CD14-positive monocyte (primary cell): Measurements from ENCODE around the gene POU3F1. TPM values are rescaled to one million over a fixed set of nuclear protein-coding genes. Genes with fewer than 3 reads are reported as not detected.

Experiments used
- DNase-seq, 3 donors: peaks; one replicate each; pipeline ENCODE4 v3.0.0-alpha.2; 2011 to 2022
- H2AFZ ChIP-seq: 2 replicates; pipeline ENCODE4 v1.6.0; 2012; ENCODE audit warnings: mild to moderate bottlenecking, low read depth, low read length, inconsistent platforms; ENCODE audit not compliant: insufficient read depth, poor library complexity, severe bottlenecking
- H3K27ac ChIP-seq, 2 donors: 1 replicate in 1 of 2; 2 replicates in 1 of 2; pipeline ENCODE4 v1.5.1; 2012 to 2013; ENCODE audit warnings: low read length in 2 of 2, control low read depth in 1 of 2, inconsistent platforms in 1 of 2, low read depth in 1 of 2, mild to moderate bottlenecking in 1 of 2
- H3K27me3 ChIP-seq, 2 donors: one replicate each; pipeline versions ENCODE4 v1.6.0 to v1.6.1; 2011 to 2013; ENCODE audit warnings: low read length in 2 of 2; ENCODE audit not compliant: control insufficient read depth in 2 of 2, insufficient read depth in 2 of 2
- H3K36me3 ChIP-seq, 2 donors: replicated peaks in 1 of 2; 1 replicate in 1 of 2; 2 replicates in 1 of 2; pipeline versions ENCODE4 v1.5.1 to v1.6.1; 2012 to 2013; ENCODE audit warnings: low read length in 2 of 2, control low read depth in 1 of 2, inconsistent platforms in 1 of 2, mild to moderate bottlenecking in 1 of 2; ENCODE audit not compliant: insufficient read depth in 2 of 2, control insufficient read depth in 1 of 2
- H3K4me1 ChIP-seq, 2 donors: 1 replicate in 1 of 2; 2 replicates in 1 of 2; pipeline versions ENCODE4 v1.5.1 to v1.6.1; 2012 to 2013; ENCODE audit warnings: low read length in 2 of 2, control low read depth in 1 of 2, inconsistent platforms in 1 of 2, mild to moderate bottlenecking in 1 of 2, moderate library complexity in 1 of 2; ENCODE audit not compliant: insufficient read depth in 2 of 2, control insufficient read depth in 1 of 2
- H3K4me2 ChIP-seq: replicated peaks from 2 replicates; pipeline ENCODE3; 2012; ENCODE audit warnings: low read length, moderate library complexity, mild to moderate bottlenecking; ENCODE audit not compliant: poor library complexity, severe bottlenecking; ENCODE audit errors: extremely low read depth
- H3K4me3 ChIP-seq, 3 experiments: fragments of 200-600 bp in 1 of 3; sonication (generic) in 1 of 3; replicated peaks in 1 of 3; 1 replicate in 2 of 3; 2 replicates in 1 of 3; pipeline ENCODE4 v1.5.1; 2011 to 2013; ENCODE audit warnings: low read length in 3 of 3, mild to moderate bottlenecking in 3 of 3, control low read depth in 2 of 3, low read depth in 2 of 3, inconsistent platforms in 1 of 3, moderate library complexity in 1 of 3
- H3K79me2 ChIP-seq: 2 replicates; pipeline ENCODE4 v1.6.0; 2012; ENCODE audit warnings: mild to moderate bottlenecking, control low read depth, inconsistent platforms, low read length, moderate library complexity; ENCODE audit not compliant: insufficient read depth
- H3K9ac ChIP-seq: 2 replicates; pipeline ENCODE4 v1.6.0; 2017; ENCODE audit warnings: low read length, mild to moderate bottlenecking; ENCODE audit not compliant: insufficient read depth, poor library complexity, severe bottlenecking
- H3K9me3 ChIP-seq, 2 donors: replicated peaks in 1 of 2; 1 replicate in 1 of 2; 2 replicates in 1 of 2; pipeline versions ENCODE4 v1.5.1 to v1.6.1; 2012 to 2013; ENCODE audit warnings: low read length in 2 of 2, control low read depth in 1 of 2; ENCODE audit not compliant: control insufficient read depth in 1 of 2, insufficient read depth in 1 of 2
- H4K20me1 ChIP-seq: 2 replicates; pipeline ENCODE4 v1.6.0; 2012; ENCODE audit warnings: mild to moderate bottlenecking, low read length, control low read depth, moderate library complexity; ENCODE audit not compliant: insufficient read depth
- H3K27ac Mint-ChIP-seq, 7 donors: one replicate each; pipeline ENCODE4 v1.8.0; 2020; ENCODE audit warnings: mild to moderate bottlenecking in 7 of 7, mixed read lengths in 7 of 7, moderate library complexity in 6 of 7, inconsistent platforms in 2 of 7
- H3K27me3 Mint-ChIP-seq, 3 donors: one replicate each; pipeline ENCODE4 v1.8.0; 2021 to 2022; ENCODE audit warnings: low read depth in 3 of 3, mild to moderate bottlenecking in 3 of 3, mixed read lengths in 3 of 3, moderate library complexity in 3 of 3, inconsistent platforms in 1 of 3
- H3K36me3 Mint-ChIP-seq, 2 donors: one replicate each; pipeline ENCODE4 v1.8.0; 2020; ENCODE audit warnings: mixed read lengths in 2 of 2, inconsistent platforms in 1 of 2, mild to moderate bottlenecking in 1 of 2
- H3K4me1 Mint-ChIP-seq: one replicate; pipeline ENCODE4 v1.8.0; 2020; ENCODE audit warnings: mild to moderate bottlenecking, mixed read lengths
- H3K4me3 Mint-ChIP-seq, 2 donors: one replicate each; pipeline ENCODE4 v1.8.0; 2020; ENCODE audit warnings: mild to moderate bottlenecking in 2 of 2, mixed read lengths in 2 of 2, moderate library complexity in 1 of 2
- H3K9me3 Mint-ChIP-seq, 7 donors: one replicate each; pipeline ENCODE4 v1.8.0; 2020 to 2022; ENCODE audit warnings: mixed read lengths in 7 of 7, mild to moderate bottlenecking in 6 of 7, moderate library complexity in 6 of 7, inconsistent platforms in 2 of 7
- CTCF ChIP-seq: fragments of 200-600 bp; IDR thresholded peaks from one replicate; pipeline ENCODE4 v1.8.0; 2022; ENCODE audit warnings: antibody characterized with exemption, mild to moderate bottlenecking
- WGBS: methylation state at CpG from one replicate; pipeline ENCODE4 v1.1.5; 2013; ENCODE audit warnings: missing lambda C conversion rate; ENCODE audit not compliant: insufficient coverage; 5-methylcytosine and 5-hydroxymethylcytosine counted together
- intact Hi-C, 2 donors: fragments of 100-400 bp; cut with micrococcal nuclease; formaldehyde crosslinking; loops; one replicate each; pipeline versions ENCODE4 v1.15.0 to v1.15.1; 2023
- polyA plus RNA-seq, 3 donors: library from polyadenylated mRNA; depleted of rRNA in 1 of 3; unstranded in 2 of 3; stranded (reverse) in 1 of 3; fragments of 300-500 nt in 2 of 3; fragments of >200 nt in 1 of 3; fragmentation: Illumina TruSeq in 2 of 3; gene quantifications; 1 replicate in 2 of 3; 2 replicates in 1 of 3; pipeline ENCODE4 v1.2.3, GENCODE V29; 2012 to 2021

Gene POU3F1
- polyA plus RNA-seq, 3 donors, result not detected

- H3K9ac ChIP-seq, result no peak overlapping the region
- H3K27me3 ChIP-seq, result no peaks in the 10 kb centered on the region
- TF ChIP-seq CTCF, result no peak
- peaks cover 6% of the 10 kb centered on the region for H4K20me1 ChIP-seq
- H3K27ac Mint-ChIP-seq, result peak overlapping the region; percentile 93 to 98 (median 97)
- peaks cover 87% of the 10 kb centered on the region in 2 donors for H3K4me1 ChIP-seq
- no peaks in the 10 kb centered on the region for H3K9me3 Mint-ChIP-seq
- H3K4me1 Mint-ChIP-seq, result peaks cover 79% of the 10 kb centered on the region
- no peak overlapping the region for H2AFZ ChIP-seq
- H3K36me3 ChIP-seq, result peaks cover 19 to 20% of the 10 kb centered on the region in 2 donors
- peak overlapping the region; percentile 74 to 92 for H3K27ac ChIP-seq
- intact Hi-C loops, result no loop called here
- DNase-seq, result no peak
- H3K79me2 ChIP-seq, result peaks cover 59% of the 10 kb centered on the region
- no peak overlapping the region for H3K4me3 Mint-ChIP-seq
- peaks cover 32 to 37% of the 10 kb centered on the region in 2 donors for H3K36me3 Mint-ChIP-seq
- H3K9me3 ChIP-seq, result no peaks in the 10 kb centered on the region
- H3K4me2 ChIP-seq, result no peak overlapping the region
- WGBS, result 99% methylated on average over 8 of the region's 9 CpGs
- H3K4me3 ChIP-seq, result peak overlapping the region in 1 of 3 experiments; percentile 61
- H3K27me3 Mint-ChIP-seq, result peaks cover 0 to 3% (median 0%) of the 10 kb centered on the region in 3 donors
These were observed 48.3 kb downstream of the POU3F1 start for GRCh38 chr1:37998089-37998808.

GRCh38 chr1:37997256-37998088 lies 49.1 kb downstream of the POU3F1 start:
- intact Hi-C loops, result no loop called here
- Mint-ChIP-seq H3K4me1 (peaks cover 72% of the 10 kb centered on the region), H3K36me3 (peaks cover 30 to 34% of the 10 kb centered on the region in 2 donors), H3K4me3 (peak overlapping the region in 1 of 2 donors; percentile 85), H3K27ac (peak overlapping the region; percentile 95 to 98 (median 97)), H3K27me3 (peaks cover 0 to 3% (median 0%) of the 10 kb centered on the region in 3 donors), H3K9me3 (no peaks in the 10 kb centered on the region)
- H2AFZ ChIP-seq, result no peak overlapping the region
- H3K4me1 ChIP-seq, result peaks cover 79 to 80% of the 10 kb centered on the region in 2 donors
- peak overlapping the region; percentile 74 to 92 for H3K27ac ChIP-seq
- peak overlapping the region; percentile 57 for H3K9ac ChIP-seq
- peaks cover 51% of the 10 kb centered on the region for H3K79me2 ChIP-seq
- no peaks in the 10 kb centered on the region for H3K27me3 ChIP-seq
- H3K4me3 ChIP-seq, result peak overlapping the region in 1 of 3 experiments; percentile 77
- peaks cover 19 to 20% of the 10 kb centered on the region in 2 donors for H3K36me3 ChIP-seq
- no peak for TF ChIP-seq CTCF
- H4K20me1 ChIP-seq, result peaks cover 3% of the 10 kb centered on the region
- peak overlapping the region; percentile 82 for H3K4me2 ChIP-seq
- WGBS, result 94% methylated on average over 12 of the region's 25 CpGs
- no peaks in the 10 kb centered on the region for H3K9me3 ChIP-seq
- DNase-seq, result no peak
